Stimulated activated CD8-positive, alpha-beta memory T cell treated with anti-CD3 and anti-CD28 coated beads, Interleukin-7, amount 100 ng/mL, for 24 hours (primary cell): Measurements from ENCODE around the gene SPACA6.
"Not testable (repeated sequence)": the region's sequence is repeated elsewhere in the genome, so short reads cannot be mapped to it uniquely, and the experiment has no call there.

Source experiments
- DNase-seq: peaks from one replicate; pipeline ENCODE4 v3.0.0-alpha.2; 2020; ENCODE audit warnings: low read depth

SPACA6 gene

GRCh38 chr19:51735759-51736449 lies 42.8 kb downstream of the SPACA6 start:
- DNase-seq = no peak

GRCh38 chr19:51737389-51737788 lies 44.3 kb downstream of the SPACA6 start:
- no peak for DNase-seq

- DNase-seq = no peak
Measured at GRCh38 chr19:51737924-51738323, 44.8 kb downstream of the SPACA6 start.

GRCh38 chr19:51738523-51738922 lies 45.4 kb downstream of the SPACA6 start:
- not testable (repeated sequence) for DNase-seq

- no peak for DNase-seq
Measured at GRCh38 chr19:51739466-51740213, 46.5 kb downstream of the SPACA6 start.

- DNase-seq = no peak
Measured at GRCh38 chr19:51740356-51740755, 47.2 kb downstream of the SPACA6 start.

- no peak for DNase-seq
Measured at GRCh38 chr19:51742789-51743188, 49.7 kb downstream of the SPACA6 start.

- DNase-seq = no peak
Measured at GRCh38 chr19:51743405-51743804, 50.3 kb downstream of the SPACA6 start.

GRCh38 chr19:51746731-51747130 lies 53.6 kb downstream of the SPACA6 start:
- no peak for DNase-seq

- DNase-seq = no peak
Measured at GRCh38 chr19:51749979-51750378, 56.8 kb downstream of the SPACA6 start.

GRCh38 chr19:51750400-51751094 lies 57.4 kb downstream of the SPACA6 start:
- DNase-seq = no peak

GRCh38 chr19:51751655-51752054 lies 58.5 kb downstream of the SPACA6 start, which contains the start of gene FPR1:
Gene FPR1 (minus strand): TSS chr19:51751878. CDS start chr19:51746994, 4,884 bp downstream.
- DNase-seq = no peak

- no peak for DNase-seq
Measured at GRCh38 chr19:51754109-51754508, 61.0 kb downstream of the SPACA6 start.

- no peak for DNase-seq
Measured at GRCh38 chr19:51754770-51755169, 61.6 kb downstream of the SPACA6 start.
